Measurements from ENCODE around the gene SERGEF. TPM values are rescaled to one million over a fixed set of nuclear protein-coding genes. Genes with fewer than 3 reads are reported as not detected.

The SERGEF gene
- total RNA-seq, result 15.4 TPM
- long read RNA-seq, transcript SERGEF-201 (11 exons, 1,566 nt), result major isoform, 5 of 22 reads
- long read RNA-seq, partial matches to known transcripts, result 0 of 22 reads
- long read RNA-seq, other reads (novel, unspliced or antisense), result 13 of 22 reads

DNA sequence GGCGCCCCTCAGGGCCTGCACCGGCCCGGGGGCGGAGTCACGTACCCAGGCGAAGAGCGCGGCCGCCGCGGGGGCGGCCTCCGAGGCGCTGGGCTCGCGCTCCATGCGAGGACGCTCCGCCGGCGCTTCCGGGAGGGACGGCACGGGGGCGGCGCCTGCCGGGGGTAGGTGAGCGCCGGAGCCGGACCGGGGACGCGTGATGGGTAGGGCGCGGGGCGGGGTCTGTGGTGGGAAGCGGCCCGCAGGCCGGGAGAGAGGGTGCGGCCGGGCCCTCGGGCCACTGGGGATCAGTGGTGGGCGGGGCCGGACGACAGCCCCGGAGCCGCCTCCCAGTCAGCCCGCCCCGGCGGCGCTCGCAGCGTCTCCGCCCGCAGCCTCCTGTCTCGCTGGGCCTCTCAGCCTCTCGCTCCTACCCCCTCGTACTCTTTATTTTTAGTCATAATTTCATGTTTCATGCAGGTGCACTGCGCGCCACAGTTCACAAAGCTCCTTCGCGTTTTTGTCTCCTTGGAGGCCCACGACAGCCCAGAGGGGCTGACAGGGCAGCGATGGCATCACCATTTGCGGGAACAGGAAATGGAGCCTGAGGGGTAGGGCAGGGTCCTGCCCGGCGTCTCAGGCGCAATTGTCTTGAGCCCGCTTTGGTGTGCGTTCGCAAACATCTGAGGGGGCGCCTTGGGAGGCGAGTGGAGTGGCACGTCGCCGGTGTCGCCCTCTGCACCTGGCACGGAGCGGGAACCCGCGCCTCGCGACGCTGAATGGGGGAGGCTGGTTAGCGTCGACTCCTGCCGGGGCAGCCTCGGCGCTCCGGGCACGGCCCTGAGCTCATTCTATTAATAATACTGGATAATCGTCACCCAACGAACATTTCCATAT lies at the start of gene SERGEF:
Gene SERGEF, minus strand, starts transcription at position 142 of the 876 bp plus-strand sequence. Its CDS starts 37 bp downstream, at position 105.
- ATAC-seq, result peak; percentile 99
- peak; percentile 96 for DNase-seq
- intact Hi-C loops (cut with micrococcal nuclease), result no loop called here

DNA sequence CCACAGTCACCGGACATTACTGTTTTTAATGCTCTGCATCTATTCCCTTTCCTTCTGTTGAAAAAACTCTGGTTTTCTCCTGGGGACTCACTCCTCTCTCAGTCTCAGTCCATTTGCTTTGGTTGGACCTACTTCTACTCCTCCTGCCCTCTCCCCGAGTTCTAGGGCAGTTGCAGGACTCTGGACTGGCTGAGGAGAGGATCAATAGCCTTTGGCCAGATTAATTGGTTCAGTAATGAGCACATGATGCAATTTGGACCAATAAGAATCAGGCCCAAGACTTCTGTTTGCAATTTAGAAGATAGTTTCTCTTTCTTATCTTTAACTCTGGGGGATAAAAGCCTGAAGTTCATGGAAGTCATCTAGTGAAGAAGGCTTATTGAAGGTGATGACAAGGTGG lies 48.5 kb upstream of the SERGEF start:
- DNase-seq, result no peak
- intact Hi-C loops (cut with micrococcal nuclease), result no loop called here
- ATAC-seq, result no peak

DNA sequence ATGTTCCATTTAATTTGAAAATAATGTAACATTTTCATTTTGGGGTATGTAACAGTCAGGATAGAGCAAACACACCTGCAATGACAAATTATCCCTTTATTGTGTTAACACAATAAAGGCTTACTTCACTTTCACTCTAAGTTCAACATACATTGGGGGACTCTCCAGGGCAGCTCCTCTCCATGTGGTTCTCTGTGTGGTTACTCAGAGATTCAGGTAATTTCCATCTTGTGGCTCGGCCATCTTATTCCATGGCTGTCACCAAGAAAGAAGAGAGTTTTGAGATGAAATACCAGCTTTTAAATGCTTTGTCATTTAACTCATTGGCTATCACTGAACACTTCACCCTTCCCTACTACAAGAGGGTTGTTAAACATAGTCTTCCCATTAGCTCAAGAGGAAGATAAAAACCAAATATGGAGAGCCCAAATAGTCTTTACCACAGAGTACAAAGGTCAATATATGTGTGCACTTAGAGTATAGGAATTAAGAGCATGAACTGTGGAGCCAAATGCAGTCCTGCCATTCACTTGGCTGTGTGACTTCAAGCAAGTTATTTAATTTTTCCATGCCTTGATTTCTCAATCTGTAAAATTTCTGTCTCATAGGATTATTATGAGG lies 43.8 kb upstream of the SERGEF start:
- no peak for DNase-seq
- ATAC-seq, result no peak
- intact Hi-C loops (cut with micrococcal nuclease), result no loop called here

DNA sequence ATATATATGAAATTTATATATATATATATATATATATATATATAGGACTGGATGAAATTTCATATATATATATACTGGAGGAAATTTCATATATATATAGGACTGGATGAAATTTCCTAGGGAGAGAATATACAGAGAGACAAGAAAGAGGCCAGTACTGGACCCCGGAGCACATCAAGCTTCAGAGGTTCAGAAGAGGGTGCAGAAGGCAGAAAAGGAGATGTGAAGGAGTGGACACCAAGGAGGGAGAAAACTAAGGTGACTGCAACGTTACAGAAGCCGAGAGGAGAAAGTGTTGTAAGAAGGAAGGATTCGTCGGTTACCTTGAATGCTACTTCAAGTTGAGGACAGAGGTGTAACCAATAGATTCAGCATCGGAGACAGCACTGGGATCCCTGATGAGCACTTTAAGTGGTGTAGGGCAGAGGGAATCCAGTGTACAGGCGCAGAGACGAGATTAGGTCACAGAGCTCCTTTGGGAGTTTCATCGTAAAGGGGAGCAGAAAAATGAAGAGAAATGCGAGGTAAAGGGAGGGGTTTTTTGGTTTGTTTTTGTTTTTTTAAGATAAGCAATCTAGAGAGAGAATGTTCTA lies 41.8 kb upstream of the SERGEF start:
- intact Hi-C loops (cut with micrococcal nuclease), result no loop called here
- DNase-seq (no peak), ATAC-seq (no peak)

DNA sequence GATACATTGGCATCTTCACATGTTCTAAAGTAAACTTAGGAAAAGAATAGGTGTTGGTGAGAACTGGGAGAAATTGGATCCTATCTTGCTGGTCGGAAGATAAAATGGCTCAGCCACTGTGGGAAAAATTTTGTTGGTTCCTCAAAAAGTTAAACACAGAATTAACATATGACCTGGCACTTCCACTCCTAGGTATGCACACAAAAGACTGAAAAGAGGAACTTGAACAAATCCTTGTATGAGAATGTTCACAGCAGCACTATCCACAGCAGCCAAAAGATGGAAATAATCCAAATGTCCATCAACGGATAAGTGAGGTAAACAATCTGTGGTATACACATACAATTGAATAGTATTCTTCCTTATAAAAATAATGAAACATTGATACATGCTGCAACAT lies 38.0 kb upstream of the SERGEF start:
- ATAC-seq (no peak), DNase-seq (no peak)
- intact Hi-C loops (cut with micrococcal nuclease), result no loop called here

DNA sequence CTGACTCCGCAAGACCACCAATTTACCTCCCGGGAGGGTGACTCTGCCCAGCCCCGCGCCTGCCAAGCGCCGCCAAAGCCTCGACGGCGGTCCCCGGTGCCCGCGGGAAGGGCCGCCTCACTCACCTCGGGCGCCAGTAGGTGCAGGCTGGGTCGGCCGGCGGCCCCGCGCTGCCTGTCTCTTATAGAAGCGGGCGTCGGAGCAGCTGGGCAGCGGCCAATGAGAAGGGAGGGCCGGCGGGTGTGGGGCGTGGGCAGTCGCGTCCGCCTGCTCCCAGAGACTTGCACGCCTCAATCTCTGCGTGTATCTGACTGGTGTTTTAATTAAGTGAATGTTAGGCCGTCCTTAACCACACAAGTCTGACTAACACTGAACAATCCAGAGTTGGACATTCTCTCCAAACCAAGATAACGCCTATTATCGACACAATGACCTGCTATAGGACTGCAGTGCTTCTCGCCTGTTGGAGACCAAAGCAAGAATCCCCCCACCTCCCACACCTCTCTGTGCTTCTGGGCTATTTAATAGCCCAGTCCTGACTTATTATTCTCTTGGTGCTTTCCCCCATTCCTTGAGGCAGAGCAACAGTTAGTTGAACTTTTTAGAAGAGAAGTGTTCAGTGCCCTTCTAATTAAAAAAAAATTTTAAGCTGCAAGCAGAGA lies 33.4 kb upstream of the SERGEF start, which contains the start of gene TPH1:
Gene TPH1, minus strand, starts transcription at position 154 of the 662 bp plus-strand sequence. CDS start 5,507 bp downstream, outside the sequence.
- intact Hi-C loops (cut with micrococcal nuclease), result no loop called here
- DNase-seq (peak; percentile 67), ATAC-seq (peak; percentile 81)

DNA sequence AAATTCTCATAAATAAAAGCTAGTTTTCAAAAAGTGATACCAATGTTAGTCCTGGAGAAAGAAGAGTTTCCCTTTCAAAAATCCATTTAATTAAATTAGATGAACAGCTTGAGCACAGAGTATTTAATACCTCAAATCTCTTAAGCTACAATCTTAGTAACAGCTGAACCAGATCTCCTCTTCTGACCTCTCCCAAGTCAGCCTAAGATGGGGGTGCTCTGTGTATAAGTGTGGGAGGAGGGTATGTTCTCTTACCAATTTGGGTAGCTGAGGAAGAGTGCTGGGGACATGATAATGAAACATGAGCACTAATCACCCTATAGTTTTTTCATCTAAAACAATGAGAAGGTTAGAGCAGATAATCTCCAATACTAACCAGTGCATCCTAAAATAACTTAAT lies 23.6 kb upstream of the SERGEF start:
- intact Hi-C loops (cut with micrococcal nuclease), result no loop called here
- no peak for DNase-seq
- ATAC-seq, result no peak

DNA sequence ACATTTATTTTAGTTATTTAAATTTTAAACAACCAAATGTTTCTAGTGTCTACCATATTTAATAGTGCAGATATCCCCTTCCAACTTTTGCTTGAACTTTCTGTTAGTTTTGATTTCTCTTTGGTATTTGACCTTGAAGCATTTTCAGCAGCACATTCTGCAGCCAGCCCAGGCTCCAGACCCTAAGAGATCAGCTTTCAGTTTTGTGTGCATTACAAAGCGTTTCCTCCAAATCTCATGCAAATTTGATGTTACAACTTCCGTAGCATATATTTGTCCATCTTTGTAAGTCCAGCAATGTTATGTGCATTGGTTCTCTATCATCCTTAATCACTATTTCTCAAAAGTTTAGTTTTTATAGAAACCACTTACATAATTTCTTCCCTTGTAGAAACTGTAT lies 14.6 kb upstream of the SERGEF start:
- ATAC-seq (no peak), DNase-seq (no peak)
- intact Hi-C loops (cut with micrococcal nuclease), result no loop called here

DNA sequence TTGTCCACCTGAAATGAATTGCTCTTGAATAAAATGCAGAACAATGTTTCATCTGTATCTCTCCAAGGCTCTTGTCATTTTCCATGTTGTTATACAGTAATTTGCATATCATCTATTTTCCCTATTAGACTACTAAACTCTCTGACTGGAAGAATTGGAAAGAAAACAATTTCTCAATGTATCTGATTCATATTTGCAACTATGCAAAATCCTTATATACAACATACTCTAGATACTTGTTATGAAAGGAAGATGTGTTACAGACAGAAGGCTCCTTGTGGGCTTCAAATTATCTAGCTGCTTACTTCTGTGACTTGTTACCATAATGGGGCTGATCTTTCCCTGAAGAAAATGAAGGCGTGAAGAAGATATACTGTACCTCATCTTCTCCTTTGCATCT lies 9.6 kb upstream of the SERGEF start:
- ATAC-seq (no peak), DNase-seq (no peak)
- intact Hi-C loops (cut with micrococcal nuclease), result no loop called here

DNA sequence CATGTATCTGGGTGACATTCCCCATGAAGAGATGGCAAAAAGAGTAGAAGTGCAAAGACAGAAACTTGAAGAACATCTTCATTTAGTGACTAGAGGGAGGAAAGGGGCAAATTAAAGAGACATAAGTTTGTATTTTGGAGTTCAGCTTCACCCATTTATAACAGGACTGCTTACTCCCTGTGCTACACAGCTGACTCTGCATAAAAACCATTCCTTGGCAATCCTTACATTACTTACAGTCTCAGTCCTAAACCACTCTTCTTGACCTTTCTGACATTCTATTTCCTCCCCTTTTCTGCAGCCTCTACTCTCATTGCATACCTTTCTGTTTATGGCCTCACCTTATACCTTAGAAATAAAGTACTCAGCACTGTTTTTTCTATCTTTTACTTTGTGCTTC lies 6.8 kb upstream of the SERGEF start:
- intact Hi-C loops (cut with micrococcal nuclease), result no loop called here
- no peak for ATAC-seq
- no peak for DNase-seq

DNA sequence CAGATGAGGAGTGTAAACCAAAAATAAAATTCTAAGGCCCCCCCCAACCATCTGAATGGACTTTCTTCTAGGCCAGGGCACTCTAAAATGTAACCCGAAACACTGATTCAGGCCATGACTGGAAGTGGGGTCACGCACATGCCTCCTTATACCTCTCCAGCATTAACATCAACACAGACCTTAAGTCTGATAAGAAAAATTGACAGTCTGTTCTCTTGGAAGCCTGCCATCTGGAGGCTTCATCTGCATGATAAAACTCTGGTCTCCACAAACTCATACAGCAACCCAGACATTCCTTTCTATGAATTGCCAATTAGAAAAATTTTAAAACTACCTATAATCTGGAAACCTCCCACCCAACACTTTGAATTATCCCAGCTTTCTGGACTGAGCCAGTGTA lies 3.9 kb upstream of the SERGEF start:
- intact Hi-C loops (cut with micrococcal nuclease), result no loop called here
- ATAC-seq (no peak), DNase-seq (no peak)

DNA sequence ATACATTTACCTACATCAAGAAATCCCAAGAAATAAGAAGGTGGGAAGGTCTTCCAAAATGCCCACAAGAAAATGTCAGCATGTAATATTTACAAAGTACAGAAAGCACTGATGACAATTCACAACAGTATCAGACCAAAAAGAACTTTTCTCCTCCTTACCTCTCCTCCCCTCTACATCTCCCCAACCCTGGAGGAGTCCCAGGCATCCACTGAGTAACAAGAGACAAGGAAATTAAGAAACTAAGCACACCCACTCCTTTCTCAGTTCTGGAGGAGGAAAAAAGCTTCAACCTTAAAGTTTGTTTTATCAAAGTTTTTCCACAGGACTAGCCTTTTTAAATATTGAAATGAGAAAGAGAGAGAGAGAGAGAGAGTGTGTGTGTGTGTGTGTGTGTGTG lies 2.0 kb upstream of the SERGEF start:
- intact Hi-C loops (cut with micrococcal nuclease), result no loop called here
- DNase-seq (no peak), ATAC-seq (no peak)

DNA sequence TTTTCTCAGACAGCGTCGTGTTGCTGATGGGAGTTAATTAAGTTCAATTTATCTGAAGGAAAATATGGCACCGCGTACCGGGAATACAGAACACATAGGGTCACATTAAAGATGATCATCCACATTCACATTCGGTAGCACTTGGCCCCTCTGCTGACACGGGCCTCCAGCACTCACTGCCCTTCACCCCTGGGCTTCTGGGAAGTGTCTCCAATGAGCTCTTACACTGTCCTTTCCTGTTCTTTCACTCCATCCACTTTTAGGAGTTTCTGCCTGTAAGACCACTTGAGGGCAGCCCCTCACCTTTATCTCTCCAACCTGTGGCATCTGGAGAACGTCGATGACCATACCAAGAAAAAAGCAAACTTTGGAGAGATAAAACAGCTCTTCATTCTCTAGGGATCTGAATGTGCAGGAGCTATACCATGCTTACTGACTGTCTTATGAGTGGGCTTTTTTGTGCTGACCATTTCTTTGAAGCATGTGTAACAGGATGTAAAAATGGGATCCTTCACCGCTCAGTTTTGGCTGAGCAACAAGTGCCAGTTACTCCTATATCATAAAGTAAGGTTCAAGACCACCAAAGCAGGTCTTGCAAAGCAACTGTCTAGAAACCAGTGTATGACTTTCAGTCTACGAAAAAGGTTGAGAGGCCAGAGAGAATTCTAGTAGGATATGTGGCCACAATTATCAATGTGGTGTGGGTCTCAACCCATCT lies 1.1 kb upstream of the SERGEF start:
- no peak for DNase-seq
- no peak for ATAC-seq
- intact Hi-C loops (cut with micrococcal nuclease), result no loop called here

DNA sequence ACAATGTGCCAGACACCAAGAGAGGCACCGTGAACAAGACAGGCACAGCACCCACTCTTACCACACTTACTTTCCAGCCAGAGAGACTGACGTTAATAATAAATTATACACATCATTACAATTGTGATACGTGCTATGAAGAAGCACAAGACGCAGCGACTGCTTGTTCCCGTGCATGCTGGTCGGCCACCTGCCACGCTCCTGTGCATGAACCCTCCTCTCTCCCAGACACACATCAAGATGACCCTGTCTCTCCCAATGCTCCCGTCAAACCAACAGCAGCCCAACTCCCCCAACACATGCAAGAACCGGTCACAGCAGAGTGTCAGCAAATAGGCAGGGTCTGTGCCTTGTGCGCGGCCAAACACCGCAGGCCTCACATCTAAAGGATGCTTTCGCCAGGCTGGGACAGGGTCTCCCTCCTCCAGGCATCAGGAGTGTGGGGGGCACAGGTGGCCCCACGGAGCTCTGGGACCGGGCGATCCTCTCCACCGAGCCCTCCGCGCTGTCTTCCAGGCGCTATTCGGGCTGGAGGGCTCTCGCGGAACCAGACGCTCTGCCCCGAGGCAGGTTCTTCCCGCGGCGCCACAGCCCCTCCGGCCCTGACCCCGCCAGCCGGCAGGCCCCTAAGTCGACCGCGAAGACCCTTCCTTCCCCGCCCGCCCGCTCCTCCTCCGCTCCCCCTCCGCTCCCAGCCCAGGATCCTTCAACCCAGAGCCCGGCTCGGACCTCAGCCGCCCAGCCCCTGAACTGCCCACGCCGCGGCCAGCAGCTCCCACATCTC lies 533 bp downstream of the SERGEF start:
- DNase-seq, result peak; percentile 33
- intact Hi-C loops (cut with micrococcal nuclease), result no loop called here
- peak; percentile 12 for ATAC-seq

DNA sequence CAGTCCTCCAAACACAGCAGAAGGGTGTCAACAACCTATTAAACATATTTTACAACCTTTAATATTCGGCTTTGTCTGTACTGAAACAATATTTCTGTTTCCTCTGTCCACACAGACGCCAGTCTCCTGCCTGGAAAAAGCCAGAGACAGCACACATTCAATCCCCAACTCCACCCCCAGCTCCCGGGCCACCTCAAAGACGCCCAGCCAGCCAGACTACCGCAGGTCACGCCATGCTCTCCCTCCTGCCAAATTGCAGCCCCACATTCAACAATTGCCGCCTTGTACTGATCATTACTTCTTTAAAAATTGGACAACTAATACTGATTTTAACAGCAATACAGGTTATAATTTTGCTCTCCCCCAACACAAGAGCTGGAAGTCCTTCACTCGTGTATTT lies 1.2 kb downstream of the SERGEF start:
- ATAC-seq (no peak), DNase-seq (no peak)
- intact Hi-C loops (cut with micrococcal nuclease), result no loop called here

DNA sequence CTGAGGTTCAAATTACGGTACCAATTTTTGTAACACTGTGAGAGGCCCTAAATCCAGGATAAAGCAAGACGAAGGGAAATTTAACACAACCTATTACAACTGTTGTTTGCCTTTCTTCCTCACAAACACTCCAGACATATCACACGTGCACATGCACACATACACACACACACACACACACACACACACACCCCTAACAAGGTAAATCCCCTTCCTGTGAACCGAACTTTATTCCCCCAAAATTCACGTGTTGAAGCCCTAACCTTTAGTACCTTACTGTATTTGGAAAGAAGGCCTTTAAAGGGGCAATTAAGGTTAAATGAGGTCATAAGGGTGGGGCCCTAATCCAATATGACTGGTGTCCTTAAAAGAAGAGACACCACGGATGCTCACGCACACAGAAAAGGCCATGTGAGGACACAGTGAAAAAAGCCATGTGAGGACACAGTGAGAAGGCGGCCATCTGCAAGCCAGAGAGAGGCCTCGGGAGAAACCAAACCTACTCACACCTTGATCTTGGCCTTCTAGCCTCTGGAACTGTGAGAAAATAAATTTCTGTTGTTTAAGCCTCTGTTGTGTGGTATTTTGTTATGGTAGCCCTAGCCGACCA lies 1.8 kb downstream of the SERGEF start:
- DNase-seq, result no peak
- intact Hi-C loops (cut with micrococcal nuclease), result no loop called here

DNA sequence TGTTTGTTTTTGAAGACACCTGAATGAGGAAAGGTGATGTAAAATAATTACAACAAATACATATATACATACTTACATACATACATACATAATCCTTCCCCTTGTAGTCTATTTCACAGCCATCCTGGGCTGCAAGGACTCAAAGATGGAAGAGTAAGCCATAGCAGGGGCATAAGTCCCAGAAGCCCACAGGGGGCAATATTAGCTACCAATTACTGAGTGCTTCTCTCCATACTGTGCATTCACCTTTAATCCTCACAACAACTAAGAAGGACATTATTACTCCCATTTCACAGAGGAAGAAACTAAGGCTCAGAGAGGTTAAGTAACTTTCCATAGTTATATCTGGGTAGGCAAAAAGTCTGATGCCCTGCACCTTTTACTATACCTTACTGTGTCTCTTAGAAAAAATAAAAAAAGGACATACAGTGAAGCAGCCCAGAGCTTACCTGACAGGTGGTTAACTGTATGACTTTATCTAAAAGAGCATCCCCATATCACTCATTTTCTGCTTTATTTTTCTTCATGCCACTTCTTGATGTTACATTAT lies 2.7 kb downstream of the SERGEF start:
- intact Hi-C loops (cut with micrococcal nuclease), result no loop called here
- no peak for DNase-seq
- no peak for ATAC-seq

More for the DNA sequence above, 1.8 kb downstream of the SERGEF start:
- ATAC-seq, result no peak
